Skeletal muscle cell (primary cell): ENCODE results near the gene ACER3.
"Not testable (repeated sequence)": the region's sequence is repeated elsewhere in the genome, so short reads cannot be mapped to it uniquely, and the experiment has no call there.

Experiments used
- DNase-seq: peaks from one replicate; pipeline ENCODE4 v3.0.0-alpha.2; 2010; ENCODE audit warnings: low read depth
- H3K4me3 ChIP-seq: 2 replicates; pipeline ENCODE4 v1.5.1; 2011; ENCODE audit warnings: low read depth, mild to moderate bottlenecking, control low read depth, low read length, moderate library complexity

Gene ACER3

GRCh38 chr11:76835928-76836612, 24.6 kb upstream of the ACER3 start:
- no peak overlapping the region for H3K4me3 ChIP-seq
- peak; percentile 41 for DNase-seq

- no peak for DNase-seq
- no peak overlapping the region for H3K4me3 ChIP-seq
These were observed 24.0 kb upstream of the ACER3 start for GRCh38 chr11:76836613-76837291.

GRCh38 chr11:76837696-76838677, 22.7 kb upstream of the ACER3 start:
- no peak overlapping the region for H3K4me3 ChIP-seq

GRCh38 chr11:76838678-76839068, 22.0 kb upstream of the ACER3 start:
- no peak overlapping the region for H3K4me3 ChIP-seq
- no peak for DNase-seq

More at GRCh38 chr11:76837696-76838677, 22.7 kb upstream of the ACER3 start:
- no peak for DNase-seq

- DNase-seq: no peak
- no peak overlapping the region for H3K4me3 ChIP-seq
These were observed 21.4 kb upstream of the ACER3 start for GRCh38 chr11:76839311-76839710.

- no peak for DNase-seq
- no peak overlapping the region for H3K4me3 ChIP-seq
These were observed 18.7 kb upstream of the ACER3 start for GRCh38 chr11:76841923-76842452.

- no peak for DNase-seq
These were observed 16.8 kb upstream of the ACER3 start for GRCh38 chr11:76843907-76844306.

GRCh38 chr11:76844511-76844910, 16.2 kb upstream of the ACER3 start:
- no peak for DNase-seq
- H3K4me3 ChIP-seq: no peak overlapping the region

More at GRCh38 chr11:76843907-76844306, 16.8 kb upstream of the ACER3 start:
- H3K4me3 ChIP-seq: no peak overlapping the region

GRCh38 chr11:76845069-76845468, 15.6 kb upstream of the ACER3 start:
- H3K4me3 ChIP-seq: no peak overlapping the region
- DNase-seq: no peak

- DNase-seq: no peak
These were observed 14.3 kb upstream of the ACER3 start for GRCh38 chr11:76846441-76846840.

GRCh38 chr11:76849376-76849775, 11.3 kb upstream of the ACER3 start:
- no peak overlapping the region for H3K4me3 ChIP-seq
- DNase-seq: no peak

More at GRCh38 chr11:76846441-76846840, 14.3 kb upstream of the ACER3 start:
- no peak overlapping the region for H3K4me3 ChIP-seq

GRCh38 chr11:76850130-76850529, 10.6 kb upstream of the ACER3 start:
- H3K4me3 ChIP-seq: no peak overlapping the region
- DNase-seq: no peak

- no peak for DNase-seq
- no peak overlapping the region for H3K4me3 ChIP-seq
These were observed 9.9 kb upstream of the ACER3 start for GRCh38 chr11:76850815-76851214.

GRCh38 chr11:76854709-76855108, 6.0 kb upstream of the ACER3 start:
- no peak for DNase-seq
- no peak overlapping the region for H3K4me3 ChIP-seq

- not testable (repeated sequence) for H3K4me3 ChIP-seq, DNase-seq
These were observed 5.0 kb upstream of the ACER3 start for GRCh38 chr11:76855670-76856069.

- no peak for DNase-seq
- H3K4me3 ChIP-seq: no peak overlapping the region
These were observed 4.6 kb upstream of the ACER3 start for GRCh38 chr11:76856106-76856505.

- DNase-seq: no peak
- H3K4me3 ChIP-seq: no peak overlapping the region
These were observed 4.1 kb upstream of the ACER3 start for GRCh38 chr11:76856571-76856970.

GRCh38 chr11:76857781-76858410, 2.8 kb upstream of the ACER3 start:
- DNase-seq: no peak
- H3K4me3 ChIP-seq: no peak overlapping the region

- DNase-seq: no peak
- no peak overlapping the region for H3K4me3 ChIP-seq
These were observed 950 bp upstream of the ACER3 start for GRCh38 chr11:76859708-76860227.
